ENCODE results near the gene EBF3. TPM values are rescaled to one million over a fixed set of nuclear protein-coding genes. Genes with fewer than 3 reads are reported as not detected.

EBF3 gene
- polyA plus RNA-seq, 3 donors, result 1.6 to 2.4 (median 2.2) TPM

DNA sequence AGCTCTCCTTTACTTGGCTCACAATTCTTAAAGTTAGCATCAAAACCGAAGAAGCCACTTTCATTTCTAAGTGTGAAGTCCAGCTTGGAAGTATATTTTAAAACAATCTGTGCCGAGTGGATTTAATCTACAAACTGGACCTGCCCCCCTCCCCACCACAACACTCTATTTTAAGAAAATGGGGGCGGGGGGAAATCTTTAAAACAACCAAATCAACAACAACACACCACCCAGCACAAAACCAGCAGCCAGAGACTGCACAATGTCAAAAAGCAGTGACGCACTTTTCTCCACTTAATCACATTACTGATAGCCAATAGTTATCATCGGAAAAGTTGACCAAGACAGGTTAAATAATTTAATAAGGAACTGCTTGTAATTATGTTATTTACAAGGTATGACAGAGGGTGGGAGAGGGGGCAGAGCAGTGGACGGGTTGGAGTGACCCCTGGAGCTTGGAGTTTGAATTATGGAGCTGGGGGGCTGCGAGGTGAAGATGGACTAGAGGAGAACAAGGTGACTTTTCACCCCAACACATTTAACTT lies 2.8 kb downstream of the EBF3 start:
- DNase-seq (ENCODE audit: extremely low read depth in 1 of 11, low read depth in 9 of 11, low spot score in 4 of 11), result no peak

GRCh38 chr10:129960481-129961156 lies 3.5 kb downstream of the EBF3 start:
- no peak for DNase-seq (ENCODE audit: extremely low read depth in 1 of 11, low read depth in 9 of 11, low spot score in 4 of 11)

GRCh38 chr10:129959544-129960480 lies 4.3 kb downstream of the EBF3 start:
- DNase-seq (ENCODE audit: extremely low read depth in 1 of 11, low read depth in 9 of 11, low spot score in 4 of 11), result no peak

GRCh38 chr10:129958629-129959543 lies 5.2 kb downstream of the EBF3 start:
- DNase-seq (ENCODE audit: extremely low read depth in 1 of 11, low read depth in 9 of 11, low spot score in 4 of 11), result no peak

DNA sequence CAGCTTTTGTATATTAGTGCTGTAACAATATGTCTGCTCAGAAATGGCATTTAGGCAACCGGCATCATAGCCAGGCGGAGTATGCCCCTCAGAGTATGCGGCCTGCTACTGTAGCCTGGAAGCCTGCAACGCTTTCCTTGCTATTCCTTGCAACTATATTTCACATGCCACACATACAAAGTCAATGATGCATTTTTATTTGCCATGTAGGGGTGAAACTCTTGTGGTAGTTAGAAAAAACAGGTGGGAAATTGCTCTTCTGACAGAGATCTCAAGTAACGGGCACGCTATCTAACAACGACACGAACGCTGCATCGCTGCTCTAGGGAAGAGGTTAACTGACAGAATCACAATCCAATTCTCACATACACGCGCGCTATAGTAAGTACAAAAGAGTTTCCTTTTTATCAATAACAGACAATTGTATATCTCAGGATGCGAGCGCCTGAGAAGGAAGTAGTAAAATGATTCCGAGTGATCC lies 5.9 kb downstream of the EBF3 start:
- no peak for DNase-seq (ENCODE audit: extremely low read depth in 1 of 11, low read depth in 9 of 11, low spot score in 4 of 11)

DNA sequence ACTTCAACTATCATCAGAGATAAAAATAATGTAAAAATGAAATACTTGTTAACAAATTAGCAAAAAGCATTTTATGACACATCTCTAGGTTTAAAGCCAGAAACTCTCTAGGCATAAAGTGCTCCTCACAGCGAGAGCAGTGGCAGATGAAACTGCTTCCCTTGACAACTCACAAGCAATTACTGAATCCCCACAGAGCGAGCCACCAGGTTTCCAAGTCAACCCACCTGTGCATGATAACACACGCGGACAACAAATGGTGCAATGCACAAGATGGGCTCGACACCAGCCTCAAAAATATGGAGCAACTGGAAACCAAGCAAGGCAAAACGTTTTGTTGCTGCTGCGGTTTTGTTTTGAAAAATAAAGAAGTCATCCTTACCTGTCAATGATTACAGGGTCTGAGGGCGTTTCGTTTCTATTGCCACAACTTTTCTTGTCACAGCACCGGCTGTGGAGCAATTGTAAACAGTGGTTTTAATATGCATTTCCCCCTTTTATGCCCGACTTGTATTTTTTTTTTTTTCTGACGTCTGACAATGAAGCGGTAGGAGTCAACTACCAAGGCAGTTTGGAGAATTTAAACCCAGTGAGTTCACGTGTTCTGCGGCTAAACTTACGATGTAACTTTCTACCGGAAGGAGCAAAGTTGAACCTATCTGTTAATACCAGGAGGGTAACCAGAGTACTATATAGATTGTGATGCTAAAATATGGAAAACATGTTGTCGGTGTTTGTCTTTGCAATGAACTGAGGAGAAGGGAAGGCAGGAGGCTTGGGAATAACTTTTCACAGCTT lies 7.0 kb downstream of the EBF3 start:
- no peak for DNase-seq (ENCODE audit: extremely low read depth in 1 of 11, low read depth in 9 of 11, low spot score in 4 of 11)

GRCh38 chr10:129956286-129956670 lies 7.8 kb downstream of the EBF3 start:
- DNase-seq (ENCODE audit: extremely low read depth in 1 of 11, low read depth in 9 of 11, low spot score in 4 of 11), result no peak

DNA sequence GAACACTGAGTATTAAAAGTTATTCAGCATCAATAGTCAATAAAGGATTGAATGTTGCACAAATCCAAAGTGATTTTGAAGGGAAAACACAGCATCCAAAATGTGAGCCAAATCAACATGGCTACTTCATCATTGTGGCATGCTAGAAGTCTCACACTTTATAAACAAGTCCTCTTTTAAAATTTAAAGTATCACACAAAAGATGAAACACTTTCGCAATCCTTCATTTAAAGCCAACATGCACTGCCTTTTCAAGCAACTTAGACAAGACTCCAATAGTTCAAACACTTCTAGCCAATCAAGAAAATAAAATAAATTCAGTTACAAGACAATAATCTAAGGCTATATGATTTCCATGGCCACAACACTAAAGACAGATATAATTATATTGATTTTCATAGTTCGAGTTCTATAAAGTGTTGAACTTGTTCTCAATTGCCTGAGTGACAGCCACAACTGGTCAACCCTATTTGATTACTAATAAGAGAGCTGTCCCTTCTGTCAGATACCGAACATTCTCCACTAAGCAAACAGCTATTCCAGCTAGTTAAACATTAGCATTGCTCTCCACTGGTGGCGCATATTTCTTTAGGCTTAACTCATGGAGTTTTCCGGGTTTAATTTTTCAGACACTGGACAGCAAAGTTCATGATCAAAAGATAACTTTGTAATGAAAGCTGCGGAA lies 8.3 kb downstream of the EBF3 start:
- DNase-seq (ENCODE audit: extremely low read depth in 1 of 11, low read depth in 9 of 11, low spot score in 4 of 11), result no peak

GRCh38 chr10:129954492-129955315 lies 9.4 kb downstream of the EBF3 start:
- DNase-seq (ENCODE audit: extremely low read depth in 1 of 11, low read depth in 9 of 11, low spot score in 4 of 11), result no peak

DNA sequence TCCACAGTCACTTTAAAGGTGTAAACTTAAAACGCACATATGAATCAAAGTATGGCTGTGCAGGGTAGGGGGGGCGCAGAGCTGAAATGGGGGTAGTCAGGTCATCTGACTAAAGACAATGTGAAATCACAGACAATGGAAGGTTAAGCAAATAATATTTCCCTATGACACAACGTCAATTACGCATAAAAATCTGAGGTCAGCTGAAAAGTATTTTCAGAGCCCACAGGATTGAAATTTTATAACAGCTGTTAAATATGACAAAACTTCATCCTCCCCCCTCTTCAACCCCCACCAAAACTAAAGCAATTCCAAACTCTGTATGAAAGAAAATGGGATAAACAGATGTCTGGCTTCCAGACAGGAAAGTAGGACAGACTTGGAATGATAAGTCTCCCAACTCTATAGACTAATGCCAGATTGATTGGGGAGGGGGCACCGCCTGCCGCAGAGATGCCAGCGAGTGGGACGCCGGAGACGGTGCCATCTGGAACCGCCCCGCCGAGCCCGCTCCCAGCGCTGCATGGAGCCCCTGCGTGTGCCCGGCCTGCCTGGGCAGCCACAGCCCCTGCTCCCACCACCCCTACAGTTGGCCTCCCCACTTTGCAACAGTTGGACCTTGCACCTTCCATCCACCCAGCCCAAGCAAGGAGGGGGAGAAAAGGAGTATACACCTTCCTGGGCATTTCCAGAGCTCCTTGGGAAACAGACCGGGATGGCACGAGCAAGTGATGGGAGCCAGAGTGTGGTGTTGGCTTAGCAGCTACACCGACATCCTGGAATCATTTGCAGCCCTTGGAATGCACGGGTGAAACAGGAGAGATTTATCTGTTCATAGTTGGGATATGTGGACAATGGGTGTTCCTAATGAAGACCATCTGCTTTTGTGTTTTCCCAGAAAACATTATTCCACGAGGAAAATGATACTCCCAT lies 10.7 kb downstream of the EBF3 start:
- DNase-seq (ENCODE audit: extremely low read depth in 1 of 11, low read depth in 9 of 11, low spot score in 4 of 11), result no peak

DNA sequence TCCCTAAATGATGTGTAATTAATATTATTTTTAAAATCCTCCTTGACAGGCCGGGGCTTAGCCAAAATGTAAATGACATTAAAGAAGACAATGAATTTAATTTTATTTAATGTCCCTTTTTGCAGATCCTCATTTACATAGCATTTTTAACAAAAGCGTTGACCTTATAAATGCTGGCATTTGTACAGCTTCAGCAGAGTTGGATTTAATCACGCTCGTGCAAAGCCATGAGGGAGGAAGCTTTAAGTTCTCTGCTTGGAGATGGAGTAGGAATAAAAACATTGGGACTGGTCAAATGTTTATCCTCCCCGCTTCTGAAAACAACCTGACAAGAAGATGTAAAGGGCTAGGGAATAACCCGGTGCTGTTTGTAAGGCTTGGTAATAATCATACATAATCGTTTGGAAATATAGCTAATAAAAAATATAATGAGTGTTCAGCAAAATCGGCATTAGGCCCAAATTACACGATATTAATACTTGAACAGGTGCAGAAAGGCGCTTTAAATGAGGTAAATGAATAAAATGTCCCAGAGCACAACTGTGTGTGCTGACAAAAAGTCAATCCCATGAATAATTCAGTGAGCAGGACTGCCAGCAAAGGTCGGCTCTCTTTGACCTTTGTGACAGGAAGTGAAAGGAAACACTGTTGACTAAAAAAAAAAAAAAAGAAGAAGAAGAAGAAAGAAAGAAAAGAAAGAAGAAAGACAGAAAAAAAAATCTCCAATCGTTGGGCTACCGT lies 11.5 kb downstream of the EBF3 start:
- DNase-seq (ENCODE audit: extremely low read depth in 1 of 11, low read depth in 9 of 11, low spot score in 4 of 11), result no peak

DNA sequence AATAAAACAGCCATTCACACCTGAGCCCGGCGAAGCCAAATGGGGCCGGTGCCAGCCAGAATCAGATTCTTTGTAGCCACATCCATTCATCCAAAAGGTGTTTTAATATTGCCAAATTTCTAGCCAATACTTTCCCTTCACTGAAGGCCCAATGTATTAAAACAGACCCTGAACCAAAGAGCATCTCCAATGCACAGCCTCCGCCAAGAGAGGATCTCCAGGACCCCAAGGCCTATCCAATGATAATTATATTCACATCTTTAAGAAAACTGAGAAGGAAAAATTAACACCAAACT lies 12.2 kb downstream of the EBF3 start:
- no peak for DNase-seq (ENCODE audit: extremely low read depth in 1 of 11, low read depth in 9 of 11, low spot score in 4 of 11)

DNA sequence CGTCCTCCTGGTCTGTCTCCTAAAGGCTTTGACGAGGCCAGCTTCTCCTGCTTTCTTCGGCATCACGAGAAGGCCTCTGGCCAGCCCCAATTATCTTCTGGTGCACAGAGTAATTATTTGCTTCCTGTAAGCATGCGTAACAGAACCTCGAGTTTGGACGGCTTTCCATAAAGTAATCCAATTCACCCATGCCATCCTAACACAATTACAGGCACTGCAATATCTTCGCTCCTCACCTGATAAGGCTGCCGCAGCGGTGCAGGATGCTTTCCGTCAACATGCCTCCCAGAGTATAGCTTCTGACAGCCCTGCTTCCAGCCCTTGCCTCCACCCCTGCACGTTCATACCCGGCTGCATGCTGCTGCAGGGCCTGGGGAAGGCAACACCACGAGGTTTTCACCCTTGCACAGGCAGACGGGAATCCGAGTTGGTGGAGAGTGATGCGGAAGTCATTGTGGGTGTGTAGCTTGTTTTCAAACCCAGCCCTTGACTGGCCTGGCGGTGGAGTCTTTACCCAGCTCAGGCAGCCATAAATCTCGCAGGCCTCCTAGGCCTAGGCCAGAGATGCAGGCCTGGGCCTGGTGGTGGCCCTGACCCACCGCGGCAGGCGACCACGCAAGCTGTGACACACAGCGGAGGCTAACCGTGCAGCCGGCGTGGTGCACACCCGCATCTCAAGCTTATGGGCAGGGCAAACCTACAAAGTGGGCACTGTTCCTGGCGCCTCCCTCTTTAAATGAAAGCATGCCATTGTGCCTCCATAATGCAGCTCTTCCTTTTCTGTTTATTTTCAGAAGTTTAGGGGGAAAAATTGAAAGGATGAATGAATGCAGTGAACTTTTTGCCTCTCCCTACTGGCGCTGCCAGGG lies 12.7 kb downstream of the EBF3 start:
- DNase-seq (ENCODE audit: extremely low read depth in 1 of 11, low read depth in 9 of 11, low spot score in 4 of 11), result no peak

DNA sequence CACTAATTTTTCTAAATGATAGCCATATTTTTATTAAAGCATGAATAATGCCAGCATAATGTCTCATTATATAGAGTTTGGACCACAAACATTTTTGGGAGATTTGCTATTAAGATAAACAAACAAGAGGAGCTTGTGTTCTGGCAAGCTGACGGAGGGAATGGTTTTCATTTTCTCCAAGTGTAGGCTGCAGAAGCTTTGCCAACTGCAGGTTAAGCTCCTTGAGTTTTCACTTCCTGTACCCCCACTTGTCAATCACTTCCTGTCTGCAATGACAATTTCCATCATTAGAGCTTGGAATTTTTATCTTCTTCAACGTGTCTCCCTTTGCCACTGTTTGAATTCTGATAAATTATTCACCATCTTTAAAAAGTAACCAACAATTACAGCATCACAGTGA lies 13.4 kb downstream of the EBF3 start:
- DNase-seq (ENCODE audit: extremely low read depth in 1 of 11, low read depth in 9 of 11, low spot score in 4 of 11), result no peak
